ENCODE results near the gene MED14.
"Not testable (repeated sequence)": the region's sequence is repeated elsewhere in the genome, so short reads cannot be mapped to it uniquely, and the experiment has no call there.

MED14 gene

GRCh38 chrX:40735325-40736169 is at the start of gene MED14:
TSS of gene MED14 (minus strand) at chrX:40735542. CDS start at chrX:40735412, 130 bp downstream.
- peak; percentile 91 for DNase-seq

- DNase-seq: no peak
Observed at GRCh38 chrX:40784516-40785151, 49.3 kb upstream of the MED14 start.

GRCh38 chrX:40782644-40783259 is 47.4 kb upstream of the MED14 start:
- not testable (repeated sequence) for DNase-seq

- DNase-seq: no peak
Observed at GRCh38 chrX:40780951-40781350, 45.6 kb upstream of the MED14 start.

GRCh38 chrX:40780082-40780481 is 44.7 kb upstream of the MED14 start:
- no peak for DNase-seq

GRCh38 chrX:40778861-40779575 is 43.7 kb upstream of the MED14 start:
- no peak for DNase-seq

- DNase-seq: no peak
Observed at GRCh38 chrX:40773809-40774208, 38.5 kb upstream of the MED14 start.

- no peak for DNase-seq
Observed at GRCh38 chrX:40773188-40773587, 37.8 kb upstream of the MED14 start.

GRCh38 chrX:40772290-40772689 is 36.9 kb upstream of the MED14 start:
- DNase-seq: no peak

- DNase-seq: no peak
Observed at GRCh38 chrX:40761762-40762161, 26.4 kb upstream of the MED14 start.

GRCh38 chrX:40759374-40759773 is 24.0 kb upstream of the MED14 start:
- DNase-seq: no peak

GRCh38 chrX:40757058-40757457 is 21.7 kb upstream of the MED14 start:
- DNase-seq: no peak

GRCh38 chrX:40755291-40756249 is 20.2 kb upstream of the MED14 start:
- no peak for DNase-seq

- no peak for DNase-seq
Observed at GRCh38 chrX:40749681-40750494, 14.5 kb upstream of the MED14 start.

GRCh38 chrX:40748977-40749376 is 13.6 kb upstream of the MED14 start:
- no peak for DNase-seq

GRCh38 chrX:40746521-40746920 is 11.2 kb upstream of the MED14 start:
- no peak for DNase-seq

GRCh38 chrX:40736170-40736505 is 796 bp upstream of the MED14 start:
- no peak for DNase-seq

GRCh38 chrX:40734971-40735324 is 394 bp downstream of the MED14 start:
- DNase-seq: peak; percentile 26

- DNase-seq: no peak
Observed at GRCh38 chrX:40733706-40734105, 1.6 kb downstream of the MED14 start.

- not testable (repeated sequence) for DNase-seq
Observed at GRCh38 chrX:40732499-40732898, 2.8 kb downstream of the MED14 start.

All from NCI-H1092 (cell line).